ENCODE measurements around the gene ABCF2.

Gene ABCF2

DNA sequence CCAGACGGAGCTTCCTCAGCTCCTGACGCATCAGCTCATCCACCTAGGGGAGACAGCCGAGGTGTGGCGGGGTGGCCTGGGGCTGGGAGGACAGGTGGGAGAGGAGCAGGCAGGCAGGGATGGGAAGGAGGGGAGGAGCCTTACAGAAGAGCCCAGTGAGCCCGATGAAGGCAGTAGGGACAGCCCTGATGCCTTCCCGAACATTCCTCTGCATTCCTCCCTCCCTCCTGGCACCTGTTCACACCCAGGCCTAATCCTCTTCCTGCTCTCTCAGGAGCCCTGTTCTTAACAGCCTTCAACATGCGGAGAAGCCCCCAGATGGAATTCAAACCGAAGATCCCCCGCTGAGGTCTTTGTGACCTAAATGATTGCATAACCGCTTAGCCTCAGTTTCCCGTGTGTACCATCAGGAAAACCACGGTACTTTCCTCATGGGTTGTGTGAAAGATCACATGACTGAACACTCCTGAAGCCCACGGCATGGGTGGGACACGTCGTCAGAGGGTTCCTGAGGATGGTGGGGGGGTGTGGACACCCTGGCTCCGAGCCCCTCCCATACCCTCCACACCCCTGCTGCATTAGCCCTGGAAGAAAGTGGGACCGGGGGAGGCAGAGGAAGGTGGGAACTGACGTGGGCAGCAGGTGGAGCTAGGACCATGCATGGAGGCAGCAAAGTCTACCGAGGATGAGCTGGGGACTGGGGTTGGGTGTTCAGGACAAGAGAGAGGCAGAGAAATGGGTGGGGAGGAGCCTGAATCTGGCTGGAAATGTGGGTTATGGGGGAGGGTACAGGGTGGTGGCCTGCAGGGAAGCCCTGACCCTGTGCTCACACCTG lies 31.2 kb downstream of the ABCF2 start:
- no peak for DNase-seq (ENCODE audit: low spot score)

DNA sequence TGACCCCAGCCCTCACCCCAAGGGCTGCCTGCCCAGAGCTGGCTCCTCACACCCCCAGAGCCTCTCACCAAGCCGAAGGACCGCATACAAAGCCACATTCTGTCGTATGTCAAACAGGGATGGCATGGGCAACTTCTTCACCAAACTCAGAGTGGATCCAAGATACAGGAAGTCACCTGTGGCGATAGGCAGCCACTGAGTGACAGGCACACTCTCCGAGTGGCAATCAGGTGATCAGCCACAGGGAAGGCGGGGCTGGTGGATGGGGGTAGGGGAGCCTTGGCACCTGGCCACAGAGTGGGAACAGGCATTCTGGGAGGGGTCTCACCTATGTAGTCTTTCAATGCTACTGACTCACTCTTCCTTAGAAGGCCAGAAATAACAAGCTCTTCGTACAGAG lies 32.8 kb downstream of the ABCF2 start:
- DNase-seq (ENCODE audit: low spot score) = no peak

DNA sequence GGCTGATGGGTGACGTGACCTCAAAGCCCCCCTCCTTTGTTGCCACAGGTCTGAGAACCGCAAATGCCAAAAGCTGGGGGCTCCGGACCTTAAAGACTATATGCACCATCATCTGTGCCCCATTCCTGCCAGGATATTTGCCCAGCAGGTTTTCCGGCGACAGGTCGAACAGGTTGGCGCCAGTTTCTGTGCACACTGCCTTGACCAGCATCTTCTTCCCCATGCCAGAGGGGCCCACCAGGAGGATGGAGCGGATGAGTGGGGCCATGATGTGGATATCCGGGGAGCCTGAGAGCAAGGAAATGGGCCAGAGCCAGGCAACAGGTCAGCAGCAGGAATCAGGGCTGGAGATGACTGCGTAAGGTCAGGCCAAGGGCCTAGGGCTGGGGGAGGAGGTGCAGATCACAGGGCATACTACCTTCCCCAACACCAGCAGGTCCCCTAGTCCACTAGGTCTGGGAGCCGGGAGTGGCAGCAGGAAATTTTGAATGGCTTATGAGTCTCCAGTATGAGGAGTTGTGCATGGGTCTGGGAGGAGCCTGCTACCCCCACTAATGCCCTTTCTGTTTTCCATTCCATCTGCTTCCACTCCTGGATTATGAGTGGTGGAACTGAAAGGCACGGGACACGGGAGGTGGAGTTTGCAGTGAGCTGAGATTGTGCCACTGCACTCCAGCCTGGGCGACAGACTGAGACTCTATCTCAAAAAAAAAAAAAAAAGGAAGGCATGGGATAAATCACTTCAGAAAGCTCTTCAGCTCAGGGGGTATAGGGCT lies 33.6 kb downstream of the ABCF2 start:
- no peak for DNase-seq (ENCODE audit: low spot score)

DNA sequence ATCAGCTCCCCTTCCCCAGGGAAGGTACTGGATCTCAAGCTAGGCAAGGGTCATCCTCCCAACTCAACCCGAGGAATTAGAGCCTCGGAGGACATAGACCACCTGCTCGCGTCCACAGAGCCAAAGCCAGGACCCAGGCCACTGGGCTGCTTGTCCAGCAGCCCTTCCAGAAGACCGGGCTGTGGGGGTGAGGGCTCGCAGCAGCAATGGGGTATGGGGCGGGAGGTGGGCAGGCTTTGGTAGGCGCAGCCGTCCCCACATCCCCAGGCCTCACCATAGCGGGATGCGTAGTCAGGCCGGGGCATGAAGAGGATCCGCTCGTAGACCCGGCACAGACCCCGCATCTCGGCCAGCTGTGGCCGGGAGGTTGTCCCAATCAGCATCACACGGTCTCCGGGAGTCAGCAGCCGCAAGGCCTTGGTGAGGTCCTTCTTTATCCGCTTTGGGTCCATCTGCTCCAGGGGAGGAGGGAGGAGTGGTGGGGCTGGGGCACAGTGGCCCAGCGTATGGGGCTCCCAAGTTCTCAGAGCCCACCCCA lies 34.9 kb downstream of the ABCF2 start:
- no peak for DNase-seq (ENCODE audit: low spot score)

DNA sequence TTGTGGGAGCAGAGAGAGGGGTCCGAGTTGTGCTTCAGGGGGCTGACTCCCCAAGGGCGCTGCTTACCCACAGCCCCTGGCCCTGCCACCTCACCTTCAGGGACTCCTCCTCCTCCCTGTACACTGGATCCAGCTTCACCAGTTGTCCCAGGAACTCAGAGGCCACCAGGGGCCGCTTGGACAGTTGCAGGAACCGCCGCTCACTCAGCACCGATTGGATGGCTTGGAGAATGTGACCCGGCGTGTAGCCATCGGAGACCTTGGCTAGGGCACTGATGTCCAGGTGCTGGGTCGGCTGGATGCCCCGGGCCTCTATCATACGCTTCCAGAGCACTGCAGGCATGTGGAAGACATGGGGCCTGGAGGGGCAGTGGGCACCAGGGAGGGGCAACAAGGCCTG lies 35.5 kb downstream of the ABCF2 start:
- DNase-seq (ENCODE audit: low spot score) = no peak

DNA sequence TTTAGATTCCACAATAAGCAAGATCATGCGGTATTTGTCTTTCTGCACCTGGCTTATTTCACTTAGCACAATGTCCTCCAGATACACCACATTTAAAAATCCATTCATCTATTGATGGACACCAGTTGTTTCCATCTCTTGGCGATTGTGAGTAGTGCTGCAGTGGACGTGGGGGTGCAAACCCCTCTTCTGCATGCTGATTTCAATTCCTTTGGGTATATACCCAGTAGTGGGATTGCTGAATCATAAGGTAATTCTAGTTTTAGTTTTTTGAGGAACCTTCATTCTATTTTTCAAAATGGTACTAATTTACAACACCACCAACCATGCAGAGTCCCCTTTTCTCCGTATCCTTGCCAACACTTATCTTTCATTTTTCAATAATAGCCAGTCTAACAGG lies 38.0 kb downstream of the ABCF2 start:
- no peak for DNase-seq (ENCODE audit: low spot score)

DNA sequence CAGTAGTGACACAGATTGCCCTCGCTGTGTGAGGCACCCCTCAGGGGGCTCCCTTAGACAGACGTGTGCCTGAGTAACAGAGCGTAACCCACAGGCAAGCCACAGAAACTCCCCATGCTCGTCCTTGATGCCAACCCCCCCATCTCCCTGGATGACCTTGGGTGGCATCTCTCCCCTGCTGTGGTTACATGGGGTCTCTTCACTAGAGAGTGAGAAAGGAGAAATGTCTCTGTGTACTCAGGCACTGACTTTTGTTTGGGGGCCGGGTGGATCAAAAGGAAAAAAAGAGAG lies 38.8 kb downstream of the ABCF2 start:
- no peak for DNase-seq (ENCODE audit: low spot score)

DNA sequence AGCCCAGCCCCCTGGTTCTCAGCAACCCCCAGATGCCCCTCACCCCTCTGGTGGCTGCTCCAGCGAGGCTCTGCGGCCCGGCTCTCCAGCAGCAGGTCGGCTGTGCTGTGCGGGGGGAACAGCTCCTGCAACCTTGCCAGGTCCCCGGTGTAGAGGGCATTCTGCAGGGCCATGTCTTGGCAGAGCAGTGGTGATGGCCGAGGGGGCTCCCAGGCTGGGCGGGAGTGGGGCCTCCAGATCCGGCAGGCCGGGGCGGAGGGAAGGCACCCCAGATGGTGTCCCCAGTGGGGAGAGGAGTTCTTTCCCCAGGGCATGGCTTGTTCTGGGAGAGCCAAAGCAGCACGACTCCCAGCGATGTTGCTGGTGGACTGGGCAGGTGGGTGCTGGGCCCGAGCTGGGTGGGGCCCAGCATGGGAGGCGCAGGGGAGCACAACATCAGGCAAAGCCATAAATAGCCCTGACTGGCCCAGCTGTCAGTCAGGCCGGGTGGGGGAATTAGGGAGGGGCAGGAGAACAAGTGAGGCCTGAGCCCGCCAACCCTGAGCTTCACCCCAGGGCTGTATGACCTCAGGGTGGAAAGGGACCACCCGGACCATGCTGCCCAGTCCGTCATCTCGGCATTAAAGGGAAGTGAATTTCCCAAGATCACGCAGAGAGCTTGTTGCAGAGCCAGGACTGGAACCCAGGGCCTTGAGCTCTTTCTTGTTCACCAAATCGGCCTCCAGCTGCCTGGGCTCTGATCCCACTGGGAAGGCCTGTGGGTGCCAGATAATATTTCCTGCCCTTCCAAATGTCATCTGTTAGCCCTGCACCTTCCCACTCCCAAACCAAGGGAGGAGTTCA lies 39.4 kb downstream of the ABCF2 start:
- no peak for DNase-seq (ENCODE audit: low spot score)

DNA sequence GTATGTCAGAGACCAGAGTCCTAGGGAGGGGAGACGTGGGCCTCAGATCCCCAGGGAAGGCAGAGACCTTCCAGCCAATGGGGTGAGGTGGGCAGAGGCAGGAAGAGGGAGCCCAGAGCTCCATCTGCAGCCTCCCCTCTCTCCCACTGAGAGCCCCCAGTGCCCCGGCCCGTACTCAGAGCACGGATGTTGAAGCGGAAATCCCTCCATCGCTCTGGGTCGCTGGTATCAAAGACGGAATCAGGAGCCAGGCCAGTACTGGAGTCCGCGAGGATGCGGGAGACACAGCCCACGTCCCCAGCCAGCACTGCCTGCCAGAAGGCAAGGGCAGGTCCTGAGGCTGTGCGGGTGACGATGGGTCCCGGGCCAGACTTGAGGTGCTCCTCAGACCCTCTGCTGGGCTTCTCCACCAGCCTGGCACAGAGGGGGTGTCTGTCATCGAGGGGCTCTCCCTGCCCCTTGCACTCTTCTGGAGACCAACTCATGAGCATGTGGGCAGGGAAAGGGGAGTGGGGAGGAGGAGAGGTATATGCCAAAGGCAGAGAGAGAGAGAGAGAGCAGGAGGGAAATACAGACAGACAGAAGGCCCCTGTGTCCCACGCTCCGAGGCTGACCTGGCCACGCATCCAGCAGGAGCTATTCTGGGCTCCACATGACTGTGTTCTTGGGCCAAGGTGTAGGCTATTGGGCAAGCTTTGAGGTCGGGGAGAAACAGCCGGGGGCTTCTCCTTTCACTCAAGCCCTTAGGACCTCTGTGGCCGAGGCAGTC lies 40.2 kb downstream of the ABCF2 start, which contains the start of gene ASB10:
ASB10 (minus strand) TSS at position 611 of the 769 bp plus-strand sequence; CDS start at position 491, 120 bp downstream.
- no peak for DNase-seq (ENCODE audit: low spot score)

DNA sequence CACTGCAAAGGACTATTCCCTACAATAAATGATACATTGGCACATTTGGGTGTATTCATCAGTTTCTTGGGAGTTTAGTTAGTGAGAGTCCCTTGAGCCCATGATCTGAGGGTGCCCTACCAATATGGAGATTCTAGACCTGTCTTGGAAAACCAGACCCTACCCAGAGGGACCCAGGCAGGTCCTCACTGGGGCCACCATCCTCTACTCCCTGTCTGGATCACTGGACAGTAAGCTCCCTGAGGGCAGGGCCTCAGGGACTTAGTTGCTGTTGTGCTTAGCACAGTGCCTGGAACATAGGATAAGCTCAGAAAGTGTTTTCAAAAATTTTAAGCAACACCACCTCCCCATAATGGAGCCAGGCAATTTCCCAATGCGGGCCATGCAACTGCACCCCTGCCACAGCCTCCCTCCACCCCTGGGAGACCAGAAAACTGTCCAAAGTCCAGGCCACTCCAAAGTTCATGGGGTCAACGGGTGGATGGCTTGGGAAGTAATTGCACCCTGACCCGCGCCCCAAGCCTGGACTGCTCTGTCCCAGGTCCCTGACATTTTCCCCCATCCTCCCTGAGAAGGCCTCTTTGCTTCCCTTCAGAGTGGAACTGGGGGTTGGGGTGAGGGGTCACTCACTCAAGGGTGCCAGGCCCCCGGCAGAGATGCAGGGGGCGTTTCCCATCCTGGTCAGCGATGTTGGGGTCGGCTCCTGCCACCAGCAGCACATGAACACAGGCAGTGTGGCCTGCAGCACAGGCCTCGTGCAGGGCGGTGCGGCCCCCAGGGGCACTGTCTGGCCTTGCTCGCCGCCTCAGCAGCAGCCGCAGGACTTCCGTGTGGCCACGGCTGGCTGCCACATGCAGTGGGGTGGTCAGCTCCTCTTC lies 41.0 kb downstream of the ABCF2 start:
- DNase-seq (ENCODE audit: low spot score) = no peak

DNA sequence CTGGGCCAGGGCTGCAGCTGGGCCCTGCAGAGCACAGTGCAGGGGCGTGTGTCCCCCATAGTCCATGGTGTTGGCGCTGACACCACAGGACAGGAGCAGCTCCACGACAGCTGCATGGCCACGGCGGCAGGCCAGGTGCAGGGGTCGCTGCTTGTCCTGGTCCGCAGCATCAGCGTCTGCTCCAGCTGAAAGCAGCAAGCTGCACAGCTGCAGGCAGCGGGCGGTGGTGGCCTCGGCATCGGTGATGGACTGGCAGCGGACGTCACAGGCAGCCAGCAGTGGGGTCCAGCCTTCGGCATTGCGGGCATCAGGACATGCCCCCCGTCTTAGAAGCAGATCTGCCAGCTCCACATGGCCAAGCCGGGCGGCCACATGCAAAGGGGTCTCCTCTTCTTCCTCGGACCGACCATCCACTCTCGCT lies 46.0 kb downstream of the ABCF2 start:
- DNase-seq (ENCODE audit: low spot score) = no peak

DNA sequence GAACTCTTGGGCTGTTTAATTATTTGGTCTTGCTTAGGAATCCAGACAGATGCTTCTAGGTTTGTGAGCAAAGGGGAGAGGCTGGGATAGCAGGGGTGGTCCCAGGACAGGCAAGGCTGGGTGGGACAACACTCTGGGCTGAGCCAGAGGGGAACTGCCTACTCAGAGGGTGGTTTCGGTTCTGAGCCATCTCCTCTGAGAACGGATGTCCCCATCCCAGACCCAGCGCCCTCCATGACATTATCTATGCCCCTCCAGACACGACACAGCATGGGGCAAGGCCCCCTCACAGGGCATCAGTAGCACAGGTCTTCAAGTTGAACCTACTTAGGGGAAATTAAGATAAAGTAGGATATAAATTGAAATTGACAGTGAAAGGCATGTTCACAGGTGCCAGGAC lies 47.1 kb downstream of the ABCF2 start:
- no peak for DNase-seq (ENCODE audit: low spot score)

DNA sequence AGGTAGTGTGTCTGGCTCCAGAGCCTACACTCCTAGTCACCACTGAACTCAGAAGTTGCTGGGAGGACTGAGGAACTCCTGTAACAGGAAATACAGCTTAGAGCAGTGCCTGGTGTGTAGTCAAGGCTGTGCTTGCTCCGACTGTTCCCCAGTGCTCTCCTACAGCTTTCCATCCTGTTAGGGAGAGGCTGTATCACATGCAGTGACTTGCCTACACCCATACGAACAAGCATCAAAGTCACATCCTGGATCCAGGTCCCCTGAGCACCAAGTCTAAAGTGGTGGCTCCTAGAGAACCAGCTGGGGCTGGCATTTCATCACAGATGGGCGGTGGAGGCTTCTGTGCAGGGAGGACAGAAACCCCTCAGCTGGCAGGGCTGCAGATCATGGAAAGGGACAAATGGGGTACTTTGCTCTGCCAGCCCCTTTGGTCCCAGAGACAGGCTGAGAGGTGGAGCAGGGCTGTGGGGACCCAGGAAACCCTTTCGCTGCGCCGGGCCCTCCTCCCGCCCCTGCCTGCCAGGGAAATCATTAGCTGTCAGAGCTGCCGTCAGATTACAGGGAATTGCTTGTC lies 47.6 kb downstream of the ABCF2 start:
- DNase-seq (ENCODE audit: low spot score) = no peak

DNA sequence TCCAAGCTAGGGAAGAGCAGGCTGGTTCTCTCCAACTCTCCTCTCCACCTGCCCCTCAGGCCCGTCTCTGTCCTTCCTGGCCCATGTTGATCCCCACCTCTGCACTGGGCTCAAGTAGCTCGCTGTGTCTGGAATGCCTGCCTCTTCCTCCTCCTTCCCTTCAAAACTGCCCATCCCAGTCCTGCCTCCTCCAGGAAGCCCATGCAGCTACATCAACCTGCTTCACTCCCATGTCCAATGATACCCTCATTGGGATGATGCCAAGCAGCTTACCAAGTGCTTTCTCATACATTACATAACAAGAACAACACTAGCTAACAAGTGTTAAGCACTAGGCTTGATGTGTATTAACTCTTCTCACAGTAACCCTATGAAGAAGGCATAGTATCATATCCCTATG lies 48.2 kb downstream of the ABCF2 start:
- DNase-seq (ENCODE audit: low spot score) = no peak

DNA sequence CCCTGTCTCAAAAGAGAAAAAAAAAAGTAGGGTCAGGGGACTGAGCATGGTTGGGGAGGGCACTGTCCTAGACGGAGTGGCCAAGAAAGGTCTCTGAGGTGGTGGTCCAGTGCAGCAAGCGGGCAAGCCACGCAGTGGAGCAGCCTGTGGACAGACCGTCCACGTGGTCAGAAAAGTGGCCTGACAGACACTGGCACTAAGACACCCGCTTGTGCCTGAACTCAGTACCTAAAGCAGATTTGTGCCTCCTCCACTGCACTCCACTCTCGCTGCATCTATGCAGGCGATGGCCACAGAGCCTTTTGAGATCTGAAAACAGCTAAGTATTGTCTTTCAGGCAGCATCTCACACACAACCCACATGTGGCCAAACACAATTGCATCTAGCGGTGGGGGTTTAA lies 48.8 kb downstream of the ABCF2 start:
- DNase-seq (ENCODE audit: low spot score) = no peak

DNA sequence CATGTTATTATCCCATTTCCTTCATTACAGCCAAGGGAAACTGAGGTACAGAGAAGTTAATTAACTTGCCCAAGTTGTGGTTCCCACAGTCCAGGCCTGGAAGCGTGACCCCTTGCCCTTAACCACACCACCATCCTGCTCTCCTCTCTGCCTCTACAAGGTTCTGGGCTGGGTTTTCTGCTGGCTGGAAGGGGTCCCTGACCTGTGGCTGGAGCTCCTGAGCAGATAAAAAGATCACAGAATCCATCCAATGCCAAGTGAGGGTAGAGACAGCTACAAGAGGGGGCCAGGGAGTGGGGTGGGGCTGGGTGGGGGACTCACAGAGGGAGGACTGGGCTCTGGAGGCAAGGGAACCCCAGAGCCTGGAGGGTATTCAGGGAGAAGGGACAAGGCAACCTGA lies 49.7 kb downstream of the ABCF2 start:
- no peak for DNase-seq (ENCODE audit: low spot score)

DNA sequence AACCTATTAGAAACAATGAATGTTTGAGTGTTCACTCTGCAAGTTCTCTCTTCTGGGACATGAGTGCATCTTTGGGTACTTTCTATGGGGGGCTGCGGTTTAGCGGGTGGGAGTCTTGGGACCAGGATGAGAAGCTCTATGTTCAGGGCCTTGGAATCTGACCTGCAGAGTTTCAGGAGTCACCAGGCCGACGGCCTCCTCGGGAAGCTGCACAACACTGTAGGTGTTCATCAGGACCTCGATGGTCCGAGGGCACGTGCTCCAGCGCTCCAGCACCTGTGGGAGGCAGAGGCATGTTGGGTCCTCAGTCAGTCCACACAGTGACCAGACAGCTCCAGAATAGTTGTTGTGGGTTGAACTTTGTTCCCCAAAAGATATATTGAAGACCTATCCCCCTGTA lies 50.6 kb downstream of the ABCF2 start:
- DNase-seq (ENCODE audit: low spot score) = no peak

DNA sequence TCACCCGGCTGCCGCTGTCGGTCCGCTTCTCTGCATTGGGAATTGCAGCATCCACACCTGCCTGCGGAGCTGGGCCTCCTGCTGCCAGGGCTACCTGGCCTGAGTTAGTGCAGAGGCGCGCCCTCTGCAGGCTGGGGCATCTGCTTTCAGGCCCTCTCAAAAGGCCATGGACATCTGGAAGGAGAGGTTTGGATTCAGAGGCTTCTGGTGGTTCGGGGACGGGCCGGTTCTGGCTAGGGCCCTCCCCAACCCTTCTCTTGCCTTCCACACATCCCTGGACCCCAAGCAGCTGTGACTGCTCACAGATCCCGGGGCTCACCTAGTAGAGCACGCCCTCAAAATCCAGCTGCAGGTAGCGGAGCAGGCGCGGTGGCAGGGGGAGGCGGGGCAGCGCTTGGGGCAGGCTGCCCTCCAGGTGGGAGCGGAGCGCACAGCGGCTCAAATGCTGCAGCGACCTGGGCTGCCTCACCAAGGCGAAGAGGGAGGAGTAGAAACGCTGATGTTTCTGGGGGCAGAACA lies 51.2 kb downstream of the ABCF2 start:
- DNase-seq (ENCODE audit: low spot score) = no peak

DNA sequence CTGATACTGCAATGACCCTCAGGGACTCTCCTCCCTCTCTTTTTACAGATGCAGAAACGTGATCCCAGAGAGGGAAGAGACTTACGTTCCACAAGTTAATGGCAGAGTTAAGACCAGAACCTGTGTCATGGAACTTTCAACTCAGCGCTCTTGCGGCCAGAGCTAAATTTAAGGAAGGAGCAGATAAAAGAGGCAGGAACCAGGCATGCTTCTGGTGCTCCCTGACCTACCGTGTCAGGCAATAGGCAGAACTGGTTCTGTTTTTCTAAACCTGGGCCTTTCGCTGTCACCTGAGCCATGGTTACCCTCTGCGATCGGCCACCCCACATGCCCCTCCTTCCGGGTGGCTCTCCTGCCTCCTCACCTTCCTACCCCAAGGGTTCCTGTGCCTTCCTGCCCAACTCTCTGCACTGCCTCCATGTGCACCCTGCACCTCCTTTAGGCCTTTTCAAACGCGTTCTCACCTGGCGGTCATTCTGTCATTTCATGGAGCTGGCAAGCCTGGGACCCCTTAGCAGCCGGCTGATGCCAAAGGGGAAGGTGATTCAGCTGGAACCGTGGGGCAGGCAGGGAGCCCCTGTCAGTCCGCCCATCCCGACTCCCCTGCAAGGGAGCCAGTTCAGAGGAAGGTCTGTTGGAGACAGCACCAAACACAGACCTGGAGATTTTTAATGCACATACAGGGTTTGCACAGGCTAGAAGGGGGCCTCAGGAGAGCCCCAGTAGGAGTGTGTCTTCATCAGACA lies 51.8 kb downstream of the ABCF2 start:
- no peak for DNase-seq (ENCODE audit: low spot score)

All from CD4-positive, alpha-beta T cell treated with Interleukin-6 at 100 ng/mL for 8 hours (primary cell).